GM12878 (cell line): ENCODE data around the gene ANKRD66. TPM values are rescaled to one million over a fixed set of nuclear protein-coding genes. Genes with fewer than 3 reads are reported as not detected.

Experiments
- ATAC-seq: fragments of 200-7000 bp; cut with Tn5 transposase; 3 replicates; pipeline ENCODE4 v1.9.1; 2020; ENCODE audit warnings: mild to moderate bottlenecking, moderate library complexity
- BruUV-seq: library from RNA; stranded (reverse); fragments of 400-500 nt; replicated peaks from 2 replicates; lab custom pipeline; 2021; lab: Mats Ljungman, UMichigan
- CTCF ChIA-PET: fragments of 300-600 bp; sonication (Branson Sonifier 250); formaldehyde crosslinking; extraction: SDS; loops from one replicate; lab custom pipeline; 2021; ENCODE audit warnings: inconsistent platforms; lab: Yijun Ruan, JAX
- POLR2A ChIA-PET: fragments of 350-600 bp; formaldehyde crosslinking; extraction: SDS; loops from one replicate; lab custom pipeline; 2021; ENCODE audit warnings: inconsistent platforms; lab: Charles Lee
- RAD21 ChIA-PET: fragments of 300-600 bp; sonication (Branson Sonifier 250); formaldehyde crosslinking; loops from one replicate; lab custom pipeline; 2023; ENCODE audit warnings: antibody characterized with exemption; ENCODE audit not compliant: unreplicated experiment; lab: Charles Lee
- SMC1A ChIA-PET: fragments of 300-600 bp; sonication (Branson Sonifier 250); formaldehyde crosslinking; loops from one replicate; lab custom pipeline; 2023; ENCODE audit not compliant: unreplicated experiment, uncharacterized antibody; lab: Charles Lee
- DNase-seq: peaks from one replicate; pipeline ENCODE4 v3.0.0-alpha.2; 2011; ENCODE audit warnings: low read depth, low spot score
- FAIRE-seq: peaks from 3 replicates; lab custom pipeline; 2011; peaks lifted over from hg19 to GRCh38; lab: Jason Lieb, UNC
- H2AFZ ChIP-seq: 2 replicates; pipeline ENCODE4 v1.6.0; 2011; ENCODE audit warnings: low read depth, low read length, control low read depth; ENCODE audit not compliant: control insufficient read depth
- H3K27ac ChIP-seq: 2 replicates; pipeline ENCODE4 v1.5.1; 2011; ENCODE audit warnings: control low read depth; ENCODE audit not compliant: control insufficient read depth, insufficient read depth
- H3K27me3 ChIP-seq, 2 experiments: replicated peaks in 1 of 2; 2 replicates each; pipeline versions ENCODE4 v1.6.0 to v1.6.1; 2011; ENCODE audit warnings: low read length in 1 of 2; ENCODE audit not compliant: control insufficient read depth in 2 of 2, insufficient read depth in 2 of 2
- H3K36me3 ChIP-seq, 2 experiments: 2 replicates each; pipeline ENCODE4 v1.5.1; 2011; ENCODE audit warnings: low read length in 1 of 2; ENCODE audit not compliant: control insufficient read depth in 2 of 2, insufficient read depth in 2 of 2
- H3K4me1 ChIP-seq: 2 replicates; pipeline ENCODE4 v1.6.1; 2011; ENCODE audit warnings: mild to moderate bottlenecking, low read length, moderate library complexity, mixed read lengths; ENCODE audit not compliant: control insufficient read depth, insufficient read depth
- H3K4me2 ChIP-seq: 2 replicates; pipeline ENCODE4 v1.6.0; 2011; ENCODE audit warnings: control low read depth; ENCODE audit not compliant: control insufficient read depth, insufficient read depth
- H3K4me3 ChIP-seq: fragments of 200-600 bp; sonication (generic); 2 replicates; pipeline ENCODE4 v1.5.1; 2016
- H3K79me2 ChIP-seq: 2 replicates; pipeline ENCODE4 v1.6.0; 2011; ENCODE audit warnings: low read length; ENCODE audit not compliant: control insufficient read depth, insufficient read depth
- H3K9ac ChIP-seq: 2 replicates; pipeline ENCODE4 v1.8.0; 2011; ENCODE audit warnings: low read length, control low read depth, mixed read lengths; ENCODE audit not compliant: control insufficient read depth, insufficient read depth
- H3K9me3 ChIP-seq: replicated peaks from 3 replicates; pipeline ENCODE4 v1.5.1; 2011; ENCODE audit warnings: mild to moderate bottlenecking, low read length; ENCODE audit not compliant: control insufficient read depth, insufficient read depth
- H4K20me1 ChIP-seq: 2 replicates; pipeline ENCODE4 v1.6.0; 2011; ENCODE audit not compliant: control insufficient read depth, insufficient read depth
- BCL11A ChIP-seq: IDR thresholded peaks from 2 replicates; pipeline ENCODE4 v1.6.1; 2011; ENCODE audit warnings: low read depth, low read length
- CBFB ChIP-seq: IDR thresholded peaks from 2 replicates; pipeline ENCODE4 v1.6.1; 2016; ENCODE audit warnings: antibody characterized with exemption, low read depth
- CBX3 ChIP-seq: fragments of 200-600 bp; sonication (generic); IDR thresholded peaks from 2 replicates; pipeline ENCODE4 v1.6.1; 2016; ENCODE audit warnings: low read depth, borderline replicate concordance
- CEBPB ChIP-seq, 2 experiments: fragments of 150-350 bp in 1 of 2; IDR thresholded peaks; 2 replicates each; pipeline ENCODE4 v1.6.1; 2012 to 2014; ENCODE audit warnings: low read depth in 2 of 2, low read length in 2 of 2, borderline replicate concordance in 1 of 2, inconsistent platforms in 1 of 2
- ESRRA ChIP-seq: IDR thresholded peaks from 2 replicates; pipeline ENCODE4 v1.6.1; 2012; ENCODE audit warnings: mild to moderate bottlenecking, low read length, improper control_type of control experiment
- KDM1A ChIP-seq: fragments of 200-600 bp; sonication (generic); IDR thresholded peaks from 2 replicates; pipeline ENCODE4 v1.6.1; 2016; ENCODE audit warnings: borderline replicate concordance
- MTA2 ChIP-seq: fragments of 450-650 bp; IDR thresholded peaks from 2 replicates; pipeline ENCODE4 v1.6.1; 2016; ENCODE audit warnings: low read depth, mild to moderate bottlenecking, moderate library complexity
- MYC ChIP-seq: IDR thresholded peaks from 2 replicates; pipeline ENCODE4 v1.6.1; 2011; ENCODE audit warnings: mild to moderate bottlenecking, low read length, moderate library complexity, inconsistent platforms; ENCODE audit not compliant: insufficient read depth, insufficient replicate concordance, insufficient read length, severe bottlenecking
- NFYB ChIP-seq: IDR thresholded peaks from 2 replicates; pipeline ENCODE4 v1.6.1; 2011; ENCODE audit warnings: low read depth, mild to moderate bottlenecking, low read length, improper control_type of control experiment, moderate library complexity; ENCODE audit not compliant: insufficient read depth
- TARDBP ChIP-seq: IDR thresholded peaks from 2 replicates; pipeline ENCODE4 v1.6.1; 2016; ENCODE audit warnings: borderline replicate concordance
- ZNF274 ChIP-seq: IDR thresholded peaks from one replicate; pipeline ENCODE4 v1.8.0; 2011; ENCODE audit not compliant: insufficient read length, insufficient read depth
- ZZZ3 ChIP-seq: IDR thresholded peaks from 2 replicates; pipeline ENCODE4 v1.6.1; 2011; ENCODE audit warnings: low read depth; ENCODE audit not compliant: control insufficient read depth, insufficient read length
- WGBS: methylation state at CpG from one replicate; pipeline ENCODE4 v1.1.6; 2016; ENCODE audit warnings: low lambda C conversion rate; ENCODE audit not compliant: insufficient replicate concordance, insufficient coverage; ENCODE audit errors: missing lambda C conversion rate; 5-methylcytosine and 5-hydroxymethylcytosine counted together
- in situ Hi-C: fragments of 300-500 bp; cut with MboI; formaldehyde crosslinking; loops from 9 replicates; pipeline ENCODE4 v1.14.3; 2018; ENCODE audit warnings: mixed read lengths
- intact Hi-C: fragments of 100-400 bp; cut with micrococcal nuclease; formaldehyde crosslinking; loops from one replicate; pipeline ENCODE4 v1.14.2; 2022; ENCODE audit not compliant: unreplicated experiment
- polyA plus RNA-seq, 11 experiments: library from polyadenylated mRNA; depleted of rRNA in 4 of 11; unstranded in 6 of 11; stranded (reverse) in 5 of 11; fragments of >200 nt; fragmentation: Nextera tagmentation in 4 of 11; fragmentation: Illumina TruSeq in 1 of 11; extraction: Ambion mirVana in 4 of 11; extraction: Trizol in 1 of 11; gene quantifications; 1 replicate in 1 of 11; 2 replicates in 10 of 11; pipeline versions ENCODE4 v1.2.1 to v1.2.3, GENCODE V29; 2011 to 2016; ENCODE audit warnings: inconsistent platforms in 2 of 11, missing spikeins in 2 of 11, low read depth in 1 of 11
- total RNA-seq, 4 experiments: library from RNA; depleted of rRNA in 3 of 4; stranded (reverse); fragments of >200 nt in 3 of 4; fragmentation: Illumina TruSeq in 1 of 4; extraction: Trizol in 1 of 4; gene quantifications; 2 replicates each; pipeline versions ENCODE4 v1.2.1 to v1.2.3, GENCODE V29; 2013 to 2021
- TF ChIP-seq, protein P1 (sequence below): fragments of 450-650 bp; IDR thresholded peaks from 2 replicates; pipeline ENCODE4 v1.6.1; 2017; ENCODE audit warnings: borderline replicate concordance
- TF ChIP-seq, protein P2 (sequence below): fragments of 450-650 bp; IDR thresholded peaks from 2 replicates; pipeline ENCODE4 v1.6.1; 2017; ENCODE audit warnings: low read depth, mild to moderate bottlenecking, moderate library complexity

Gene ANKRD66
- total and polyA plus RNA-seq, 10 of the 15 experiments (the other 5 are each of a cell fraction or from before 2014, with no cell fraction given) = not detected

DNA sequence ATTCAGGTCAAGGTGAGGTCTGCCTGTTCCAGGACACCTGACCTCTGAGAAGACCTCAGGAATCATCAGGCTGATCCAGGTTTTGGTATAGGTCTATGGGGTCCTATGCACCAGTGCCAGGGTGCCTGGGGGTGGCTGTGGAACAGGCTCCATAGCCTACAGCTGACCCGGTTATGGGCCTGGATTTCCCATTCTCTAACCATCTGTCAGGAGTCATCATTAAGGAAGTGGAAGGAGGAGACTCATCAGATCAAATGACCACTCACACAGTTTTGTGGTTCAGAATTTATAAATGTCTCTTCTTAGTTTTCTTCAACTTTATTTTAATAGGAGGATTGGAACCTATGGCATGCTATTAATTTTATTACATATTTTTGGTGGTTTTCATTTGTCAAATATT lies 26.3 kb upstream of the ANKRD66 start:
- TF ChIP-seq CBFB (no peak), ZZZ3 (no peak), ZNF274 (no peak), CEBPB (IDR thresholded peaks at IDR 0.05; ENCODE audit: borderline replicate concordance in 1 of 2, low read depth in 2 of 2, low read length in 2 of 2) (no peak), BCL11A (no peak), CBX3 (no peak), NFYB (no peak), MYC (no peak), MTA2 (no peak), ESRRA (no peak), KDM1A (no peak), TARDBP (no peak)
- TF ChIP-seq, protein P1, sequence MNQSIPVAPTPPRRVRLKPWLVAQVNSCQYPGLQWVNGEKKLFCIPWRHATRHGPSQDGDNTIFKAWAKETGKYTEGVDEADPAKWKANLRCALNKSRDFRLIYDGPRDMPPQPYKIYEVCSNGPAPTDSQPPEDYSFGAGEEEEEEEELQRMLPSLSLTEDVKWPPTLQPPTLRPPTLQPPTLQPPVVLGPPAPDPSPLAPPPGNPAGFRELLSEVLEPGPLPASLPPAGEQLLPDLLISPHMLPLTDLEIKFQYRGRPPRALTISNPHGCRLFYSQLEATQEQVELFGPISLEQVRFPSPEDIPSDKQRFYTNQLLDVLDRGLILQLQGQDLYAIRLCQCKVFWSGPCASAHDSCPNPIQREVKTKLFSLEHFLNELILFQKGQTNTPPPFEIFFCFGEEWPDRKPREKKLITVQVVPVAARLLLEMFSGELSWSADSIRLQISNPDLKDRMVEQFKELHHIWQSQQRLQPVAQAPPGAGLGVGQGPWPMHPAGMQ = no peak
- TF ChIP-seq, protein P2, sequence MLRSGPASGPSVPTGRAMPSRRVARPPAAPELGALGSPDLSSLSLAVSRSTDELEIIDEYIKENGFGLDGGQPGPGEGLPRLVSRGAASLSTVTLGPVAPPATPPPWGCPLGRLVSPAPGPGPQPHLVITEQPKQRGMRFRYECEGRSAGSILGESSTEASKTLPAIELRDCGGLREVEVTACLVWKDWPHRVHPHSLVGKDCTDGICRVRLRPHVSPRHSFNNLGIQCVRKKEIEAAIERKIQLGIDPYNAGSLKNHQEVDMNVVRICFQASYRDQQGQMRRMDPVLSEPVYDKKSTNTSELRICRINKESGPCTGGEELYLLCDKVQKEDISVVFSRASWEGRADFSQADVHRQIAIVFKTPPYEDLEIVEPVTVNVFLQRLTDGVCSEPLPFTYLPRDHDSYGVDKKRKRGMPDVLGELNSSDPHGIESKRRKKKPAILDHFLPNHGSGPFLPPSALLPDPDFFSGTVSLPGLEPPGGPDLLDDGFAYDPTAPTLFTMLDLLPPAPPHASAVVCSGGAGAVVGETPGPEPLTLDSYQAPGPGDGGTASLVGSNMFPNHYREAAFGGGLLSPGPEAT = no peak
- TF ChIP-seq, all 136 proteins: peak for 0
- ChIA-PET CTCF (no interaction called here), POLR2A (no interaction called here), SMC1A (no interaction called here), RAD21 (no interaction called here)
- no peak overlapping the region for H3K4me3 ChIP-seq
- 0% methylated on average over 1 of the region's 1 CpG for WGBS
- no peaks in the 10 kb centered on the region for H4K20me1 ChIP-seq
- in situ Hi-C loops = no loop called here
- no peaks in the 10 kb centered on the region for H3K36me3 ChIP-seq
- DNase-seq = no peak
- no peaks in the 10 kb centered on the region for H3K4me1 ChIP-seq
- intact Hi-C loops = no loop called here
- no peak for FAIRE-seq
- no peaks in the 10 kb centered on the region for H3K79me2 ChIP-seq
- BruUV-seq = no TSS peak
- no peak overlapping the region for H2AFZ ChIP-seq
- H3K9me3 ChIP-seq = no peaks in the 10 kb centered on the region
- no peak overlapping the region for H3K27ac ChIP-seq
- peaks cover 0 to 2% of the 10 kb centered on the region in 2 experiments; a peak in 2 of 4 replicates for H3K27me3 ChIP-seq
- H3K4me2 ChIP-seq = no peak overlapping the region
- H3K9ac ChIP-seq = no peak overlapping the region
- no peak for ATAC-seq
